Endodermal cell (in vitro differentiated cells): ENCODE results near the gene CFAP92. TPM values are rescaled to one million over a fixed set of nuclear protein-coding genes. Genes with fewer than 3 reads are reported as not detected.
"Not testable (repeated sequence)": the region's sequence is repeated elsewhere in the genome, so short reads cannot be mapped to it uniquely, and the experiment has no call there.

Experiments
- DNase-seq: peaks from one replicate; pipeline ENCODE4 v3.0.0-alpha.2; 2017
- H3K27ac ChIP-seq: 2 replicates; pipeline ENCODE4 v1.5.1; 2013; ENCODE audit warnings: mild to moderate bottlenecking, low read depth, low read length, moderate library complexity
- H3K27me3 ChIP-seq: 2 replicates; pipeline ENCODE4 v1.6.1; 2013; ENCODE audit warnings: mild to moderate bottlenecking, low read length, moderate library complexity; ENCODE audit not compliant: insufficient read depth, control insufficient read depth, poor library complexity, severe bottlenecking
- H3K36me3 ChIP-seq: 2 replicates; pipeline ENCODE4 v1.7.0; 2013; ENCODE audit warnings: mild to moderate bottlenecking, low read length, moderate library complexity; ENCODE audit not compliant: control insufficient read depth, insufficient read depth
- H3K4me1 ChIP-seq: one replicate; pipeline ENCODE4 v1.7.0; 2013; ENCODE audit warnings: low read length; ENCODE audit not compliant: control insufficient read depth, insufficient read depth
- H3K4me3 ChIP-seq: 2 replicates; pipeline ENCODE4 v1.5.1; 2013; ENCODE audit warnings: mild to moderate bottlenecking, low read length, moderate library complexity
- H3K9ac ChIP-seq: 2 replicates; pipeline ENCODE4 v1.6.1; 2013; ENCODE audit warnings: mild to moderate bottlenecking, low read length, moderate library complexity; ENCODE audit not compliant: poor library complexity, severe bottlenecking; ENCODE audit errors: extremely low read depth
- H3K9me3 ChIP-seq: 2 replicates; pipeline ENCODE4 v1.6.1; 2013; ENCODE audit warnings: mild to moderate bottlenecking, low read length, moderate library complexity; ENCODE audit not compliant: control insufficient read depth
- H3K27ac Mint-ChIP-seq: 2 replicates; pipeline ENCODE4 v1.8.0; 2020; ENCODE audit warnings: mixed read lengths
- H3K27me3 Mint-ChIP-seq: 2 replicates; pipeline ENCODE4 v1.8.0; 2021; ENCODE audit warnings: mild to moderate bottlenecking, mixed read lengths; ENCODE audit not compliant: insufficient read depth
- H3K36me3 Mint-ChIP-seq: 2 replicates; pipeline ENCODE4 v1.8.0; 2020; ENCODE audit warnings: low read depth, mixed read lengths
- H3K4me1 Mint-ChIP-seq: 2 replicates; pipeline ENCODE4 v1.8.0; 2020; ENCODE audit warnings: mixed read lengths
- H3K4me3 Mint-ChIP-seq: 2 replicates; pipeline ENCODE4 v1.8.0; 2020; ENCODE audit warnings: mild to moderate bottlenecking, moderate library complexity, mixed read lengths
- H3K9me3 Mint-ChIP-seq: 2 replicates; pipeline ENCODE4 v1.8.0; 2020; ENCODE audit warnings: mild to moderate bottlenecking, mixed read lengths
- CTCF ChIP-seq: fragments of 200-600 bp; sonication (generic); conservative IDR thresholded peaks from 2 replicates; pipeline ENCODE4 v1.5.0; 2021; ENCODE audit warnings: antibody characterized with exemption, mild to moderate bottlenecking
- WGBS, 2 experiments: methylation state at CpG; one replicate each; pipeline versions ENCODE4 v1.1.5 to v1.1.7; 2013; ENCODE audit warnings: missing lambda C conversion rate in 2 of 2, mixed read lengths in 1 of 2; ENCODE audit not compliant: insufficient coverage in 1 of 2, insufficient read length in 1 of 2; 5-methylcytosine and 5-hydroxymethylcytosine counted together
- total RNA-seq, 2 donors: library from RNA; stranded (reverse); fragmentation: NEBNext Ultra II Directional in 1 of 2; extraction: Animal tissue kit (Norgen Biotek cat#: 25700) in 1 of 2; gene quantifications; 2 replicates in 1 of 2; 3 replicates in 1 of 2; pipeline ENCODE4 v1.2.1, GENCODE V29; 2021

The CFAP92 gene
- total RNA-seq, 2 donors from 2014 or later: 1.3 to 3.0 TPM

DNA sequence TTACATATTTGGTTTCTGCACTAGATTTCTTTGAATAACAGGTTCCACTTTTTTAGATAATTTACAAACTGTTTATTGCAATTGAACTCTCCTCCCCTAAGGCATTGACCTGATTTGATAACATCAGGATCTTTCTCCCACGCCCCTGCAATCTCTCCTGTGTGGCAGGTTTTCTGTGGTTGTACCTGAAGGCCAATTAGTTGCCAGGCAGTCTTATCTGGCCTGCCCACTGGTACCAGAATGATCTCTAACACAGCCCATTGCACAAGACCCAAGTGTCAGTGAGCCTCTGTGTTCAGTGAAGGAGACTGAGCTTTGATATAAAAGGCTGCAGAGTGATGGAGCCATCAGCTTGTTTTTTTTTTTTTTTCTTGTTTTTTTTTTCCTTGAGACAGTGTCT lies 111.2 kb downstream of the CFAP92 start:
- H3K4me3 ChIP-seq: peak overlapping the region; percentile 23
- TF ChIP-seq CTCF: no peak
- Mint-ChIP-seq H3K4me1 (peaks cover 33% of the 10 kb centered on the region), H3K27me3 (no peaks in the 10 kb centered on the region), H3K36me3 (peaks cover 27% of the 10 kb centered on the region), H3K4me3 (no peak overlapping the region), H3K27ac (no peak overlapping the region), H3K9me3 (no peaks in the 10 kb centered on the region)
- peaks cover 11% of the 10 kb centered on the region for H3K4me1 ChIP-seq
- DNase-seq: no peak
- peaks cover 38% of the 10 kb centered on the region for H3K36me3 ChIP-seq
- H3K27me3 ChIP-seq: no peaks in the 10 kb centered on the region
- 97 to 100% methylated on average over 1 of the region's 1 CpG for WGBS, 2 experiments
- no peak overlapping the region for H3K27ac ChIP-seq
- no peaks in the 10 kb centered on the region for H3K9me3 ChIP-seq
- no peak overlapping the region for H3K9ac ChIP-seq

DNA sequence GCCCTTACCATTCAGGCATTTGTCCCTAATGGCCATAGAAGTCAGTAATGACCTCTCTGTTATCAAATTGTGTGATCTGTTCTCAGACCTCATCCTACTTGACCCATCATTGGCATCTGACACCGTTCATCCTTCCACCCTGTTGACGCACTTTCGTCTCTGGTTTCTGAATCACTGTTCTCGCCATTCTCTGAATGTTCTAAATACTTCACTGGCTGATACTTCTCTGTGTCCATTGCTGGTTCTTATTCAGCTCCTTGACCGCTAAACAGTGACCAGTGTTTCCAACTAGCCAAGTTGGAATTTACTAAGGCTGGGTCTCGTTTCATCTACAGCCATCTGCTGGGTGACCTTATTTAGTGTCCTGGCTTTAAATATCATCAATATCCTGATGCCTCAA lies 112.3 kb downstream of the CFAP92 start:
- Histone ChIP-seq H3K9me3 (no peaks in the 10 kb centered on the region), H3K4me3 (peak overlapping the region; percentile 4), H3K4me1 (peaks cover 18% of the 10 kb centered on the region), H3K36me3 (peaks cover 30% of the 10 kb centered on the region), H3K9ac (no peak overlapping the region), H3K27ac (no peak overlapping the region), H3K27me3 (no peaks in the 10 kb centered on the region)
- Mint-ChIP-seq H3K4me3 (peak overlapping the region; percentile 75), H3K9me3 (no peaks in the 10 kb centered on the region), H3K4me1 (peaks cover 36% of the 10 kb centered on the region), H3K27ac (no peak overlapping the region), H3K27me3 (no peaks in the 10 kb centered on the region), H3K36me3 (peaks cover 19% of the 10 kb centered on the region)
- TF ChIP-seq CTCF: no peak
- no peak for DNase-seq
- 95 to 96% methylated on average over 6 of the region's 6 CpGs for WGBS, 2 experiments

- peaks cover 18% of the 10 kb centered on the region for H3K4me1 ChIP-seq
- H3K9me3 Mint-ChIP-seq, H3K27me3 ChIP-seq, H3K9me3 ChIP-seq, H3K27ac ChIP-seq, DNase-seq, H3K27me3 Mint-ChIP-seq: not testable (repeated sequence)
- H3K36me3 ChIP-seq: peaks cover 30% of the 10 kb centered on the region
- H3K9ac ChIP-seq: peak overlapping the region; percentile 94
- WGBS, 2 experiments: 86 to 94% methylated on average over 7 to 12 of the region's 12 CpGs
- Mint-ChIP-seq H3K4me1 (peaks cover 36% of the 10 kb centered on the region), H3K36me3 (peaks cover 19% of the 10 kb centered on the region), H3K4me3 (peak overlapping the region; percentile 75), H3K27ac (peak overlapping the region; percentile 99)
- peak overlapping the region; percentile 96 for H3K4me3 ChIP-seq
Observed at GRCh38 chr3:128880455-128880854, 113.4 kb downstream of the CFAP92 start.

GRCh38 chr3:128879991-128880390 lies 113.9 kb downstream of the CFAP92 start:
- Histone ChIP-seq H3K9ac (peak overlapping the region; percentile 94), H3K9me3 (no peaks in the 10 kb centered on the region), H3K27me3 (no peaks in the 10 kb centered on the region), H3K36me3 (peaks cover 26% of the 10 kb centered on the region), H3K4me1 (peaks cover 18% of the 10 kb centered on the region), H3K27ac (peak overlapping the region; percentile 75), H3K4me3 (peak overlapping the region; percentile 96)
- Mint-ChIP-seq H3K4me1 (peaks cover 37% of the 10 kb centered on the region), H3K4me3 (peak overlapping the region; percentile 75), H3K9me3 (no peaks in the 10 kb centered on the region), H3K36me3 (peaks cover 18% of the 10 kb centered on the region), H3K27me3 (no peaks in the 10 kb centered on the region), H3K27ac (peak overlapping the region; percentile 99)
- WGBS, 2 experiments: 8% methylated on average over 5 to 6 of the region's 6 CpGs
- no peak for DNase-seq
- TF ChIP-seq CTCF: no peak
